Neural cell (in vitro differentiated cells): ENCODE data around the gene ITM2C. TPM values are rescaled to one million over a fixed set of nuclear protein-coding genes. Genes with fewer than 3 reads are reported as not detected.
A peak's percentile ranks its signal among the peaks of the same experiment; 100 is the strongest.

Experiments used
- H2AFZ ChIP-seq: fragments of 200-600, 300-800 bp; sonication (generic), shearing (Covaris generic); 2 replicates; pipeline ENCODE4 v1.6.0; 2014; ENCODE audit warnings: low read depth, mild to moderate bottlenecking, antibody characterized with exemption, low read length, moderate library complexity
- H3F3A ChIP-seq: fragments of 200-600 bp; shearing (Covaris generic); 2 replicates; pipeline ENCODE4 v1.6.1; 2016; ENCODE audit warnings: mild to moderate bottlenecking, moderate library complexity, mixed read lengths, antibody characterized with exemption, low read length; ENCODE audit not compliant: insufficient read depth, poor library complexity, severe bottlenecking
- H3K27ac ChIP-seq: fragments of 200-600, 300-800 bp; sonication (generic), shearing (Covaris generic); 2 replicates; pipeline ENCODE4 v1.5.1; 2014; ENCODE audit warnings: mild to moderate bottlenecking, low read length, moderate library complexity
- H3K27me3 ChIP-seq: fragments of 300-800, 200-600 bp; sonication (generic), shearing (Covaris generic); 2 replicates; pipeline ENCODE4 v1.6.0; 2014; ENCODE audit warnings: mild to moderate bottlenecking, low read depth, low read length, moderate library complexity; ENCODE audit not compliant: insufficient read depth
- H3K36me3 ChIP-seq: fragments of 300-800, 200-600 bp; sonication (generic), shearing (Covaris generic); 2 replicates; pipeline ENCODE4 v1.5.1; 2014; ENCODE audit warnings: mild to moderate bottlenecking, antibody characterized with exemption, low read length, moderate library complexity; ENCODE audit not compliant: insufficient read depth
- H3K4me2 ChIP-seq: fragments of 300-800, 200-600 bp; sonication (generic), shearing (Covaris generic); 2 replicates; pipeline ENCODE4 v1.6.0; 2014; ENCODE audit warnings: mild to moderate bottlenecking, low read length
- H3K4me3 ChIP-seq: fragments of 300-800, 200-600 bp; sonication (generic), shearing (Covaris generic); 2 replicates; pipeline ENCODE4 v1.5.1; 2014; ENCODE audit warnings: mild to moderate bottlenecking, low read length, moderate library complexity
- H3K79me2 ChIP-seq: fragments of 200-600 bp; shearing (Covaris generic); replicated peaks from 2 replicates; pipeline ENCODE4 v1.6.0; 2014; ENCODE audit warnings: mild to moderate bottlenecking, low read length, moderate library complexity; ENCODE audit not compliant: insufficient read depth
- H3K9ac ChIP-seq: fragments of 300-800, 200-600 bp; sonication (generic), shearing (Covaris generic); 2 replicates; pipeline ENCODE4 v1.6.1; 2016; ENCODE audit warnings: mild to moderate bottlenecking, low read length, mixed read lengths
- H3K9me2 ChIP-seq: fragments of 200-600 bp; shearing (Covaris generic); 2 replicates; pipeline ENCODE4 v1.6.1; 2016; ENCODE audit warnings: mild to moderate bottlenecking, low read length, mixed read lengths; ENCODE audit not compliant: insufficient read depth
- H3K9me3 ChIP-seq: fragments of 200-600, 300-800 bp; sonication (generic), shearing (Covaris generic); 2 replicates; pipeline ENCODE4 v1.6.1; 2016; ENCODE audit warnings: mild to moderate bottlenecking, mixed run types, low read length, moderate library complexity, mixed read lengths
- H4K20me1 ChIP-seq: fragments of 200-600 bp; shearing (Covaris generic); 2 replicates; pipeline ENCODE4 v1.6.1; 2016; ENCODE audit warnings: mild to moderate bottlenecking, mixed run types; ENCODE audit not compliant: insufficient read depth
- EP300 ChIP-seq: fragments of 450-650 bp; conservative IDR thresholded peaks from 2 replicates; pipeline ENCODE4 v1.6.1; 2014; ENCODE audit warnings: antibody characterized with exemption, mild to moderate bottlenecking, moderate library complexity; ENCODE audit not compliant: poor library complexity, severe bottlenecking
- EZH2 ChIP-seq: fragments of 200-600, 300-800 bp; shearing (Covaris generic), sonication (generic); IDR thresholded peaks from 2 replicates; pipeline ENCODE4 v1.6.1; 2014; ENCODE audit warnings: antibody characterized with exemption, low read length, borderline replicate concordance, mild to moderate bottlenecking; ENCODE audit not compliant: insufficient read depth, poor library complexity, severe bottlenecking
- MXI1 ChIP-seq: fragments of 450-650 bp; conservative IDR thresholded peaks from 2 replicates; pipeline ENCODE4 v1.6.1; 2014; ENCODE audit warnings: antibody characterized with exemption, mild to moderate bottlenecking; ENCODE audit not compliant: poor library complexity, severe bottlenecking
- POLR2AphosphoS5 ChIP-seq: IDR thresholded peaks from 2 replicates; pipeline ENCODE4 v1.6.1; 2012
- RAD21 ChIP-seq: fragments of 450-650 bp; conservative IDR thresholded peaks from 2 replicates; pipeline ENCODE4 v1.6.1; 2014; ENCODE audit warnings: antibody characterized with exemption, mild to moderate bottlenecking, moderate library complexity
- TAF1 ChIP-seq: IDR thresholded peaks from 2 replicates; pipeline ENCODE4 v1.6.1; 2012; ENCODE audit warnings: low read depth
- polyA plus RNA-seq: library from polyadenylated mRNA; depleted of rRNA; stranded (reverse); fragments of >200 nt; gene quantifications from 2 replicates; pipeline ENCODE4 v1.2.3, GENCODE V29; 2014
- TF ChIP-seq, protein P1 (sequence below): IDR thresholded peaks from 2 replicates; pipeline ENCODE4 v1.6.1; 2012; ENCODE audit warnings: borderline replicate concordance

The ITM2C gene
- polyA plus RNA-seq, 1 donor from 2014 or later: 186 TPM

DNA sequence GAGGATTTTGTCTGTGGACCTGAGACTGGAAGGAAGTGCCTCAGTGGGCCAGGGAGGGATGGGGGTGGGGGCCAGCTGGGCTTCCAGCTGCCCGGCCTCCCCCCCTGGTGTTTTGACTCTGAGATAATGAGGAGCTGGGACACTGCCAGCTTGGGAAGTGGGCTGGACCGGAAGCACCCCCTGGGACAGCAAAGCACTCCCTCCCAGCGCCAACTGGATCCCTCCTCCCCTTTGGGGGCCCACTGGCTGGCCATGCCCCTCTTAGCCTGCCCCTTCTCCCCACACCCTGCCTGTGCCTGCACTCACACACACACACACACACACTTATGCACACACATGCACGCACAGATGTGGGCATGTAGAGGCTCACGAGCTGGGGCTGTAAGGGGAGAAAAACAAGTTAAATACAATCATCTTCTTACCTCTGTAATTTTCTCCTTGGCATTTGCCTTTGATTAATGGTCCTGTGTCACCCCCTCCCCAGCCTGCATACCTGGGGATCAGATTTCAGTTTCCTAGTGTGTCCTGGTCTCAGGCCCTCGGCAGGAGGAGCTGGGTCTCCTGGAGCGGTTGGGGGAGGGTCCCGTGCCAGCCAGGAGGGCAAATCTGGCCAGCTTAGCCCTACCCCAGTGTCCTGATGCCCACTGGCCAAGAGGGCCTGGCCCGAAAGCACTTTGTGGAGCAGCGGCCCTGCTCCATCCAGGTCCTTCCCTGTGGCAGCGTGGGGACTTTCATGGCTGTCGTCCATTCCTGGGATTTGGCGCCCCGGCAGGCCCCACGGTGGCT, 3.6 kb downstream of the ITM2C start:
- Histone ChIP-seq H3K27ac (peak overlapping the region; percentile 52), H3K4me2 (peak overlapping the region; percentile 56), H3F3A (no peaks in the 10 kb centered on the region), H3K9me2 (no peaks in the 10 kb centered on the region), H3K9ac (peak overlapping the region; percentile 60), H3K36me3 (no peaks in the 10 kb centered on the region), H3K79me2 (peaks cover 70% of the 10 kb centered on the region), H3K27me3 (no peaks in the 10 kb centered on the region), H2AFZ (no peak overlapping the region), H3K4me3 (peak overlapping the region; percentile 55), H3K9me3 (no peaks in the 10 kb centered on the region), H4K20me1 (no peaks in the 10 kb centered on the region)
- TF ChIP-seq EZH2: no peak
- no peak for TF ChIP-seq POLR2AphosphoS5
- no peak for TF ChIP-seq RAD21
- TF ChIP-seq TAF1: no peak
- no peak for TF ChIP-seq MXI1
- TF ChIP-seq EP300: no peak
- TF ChIP-seq, protein P1, sequence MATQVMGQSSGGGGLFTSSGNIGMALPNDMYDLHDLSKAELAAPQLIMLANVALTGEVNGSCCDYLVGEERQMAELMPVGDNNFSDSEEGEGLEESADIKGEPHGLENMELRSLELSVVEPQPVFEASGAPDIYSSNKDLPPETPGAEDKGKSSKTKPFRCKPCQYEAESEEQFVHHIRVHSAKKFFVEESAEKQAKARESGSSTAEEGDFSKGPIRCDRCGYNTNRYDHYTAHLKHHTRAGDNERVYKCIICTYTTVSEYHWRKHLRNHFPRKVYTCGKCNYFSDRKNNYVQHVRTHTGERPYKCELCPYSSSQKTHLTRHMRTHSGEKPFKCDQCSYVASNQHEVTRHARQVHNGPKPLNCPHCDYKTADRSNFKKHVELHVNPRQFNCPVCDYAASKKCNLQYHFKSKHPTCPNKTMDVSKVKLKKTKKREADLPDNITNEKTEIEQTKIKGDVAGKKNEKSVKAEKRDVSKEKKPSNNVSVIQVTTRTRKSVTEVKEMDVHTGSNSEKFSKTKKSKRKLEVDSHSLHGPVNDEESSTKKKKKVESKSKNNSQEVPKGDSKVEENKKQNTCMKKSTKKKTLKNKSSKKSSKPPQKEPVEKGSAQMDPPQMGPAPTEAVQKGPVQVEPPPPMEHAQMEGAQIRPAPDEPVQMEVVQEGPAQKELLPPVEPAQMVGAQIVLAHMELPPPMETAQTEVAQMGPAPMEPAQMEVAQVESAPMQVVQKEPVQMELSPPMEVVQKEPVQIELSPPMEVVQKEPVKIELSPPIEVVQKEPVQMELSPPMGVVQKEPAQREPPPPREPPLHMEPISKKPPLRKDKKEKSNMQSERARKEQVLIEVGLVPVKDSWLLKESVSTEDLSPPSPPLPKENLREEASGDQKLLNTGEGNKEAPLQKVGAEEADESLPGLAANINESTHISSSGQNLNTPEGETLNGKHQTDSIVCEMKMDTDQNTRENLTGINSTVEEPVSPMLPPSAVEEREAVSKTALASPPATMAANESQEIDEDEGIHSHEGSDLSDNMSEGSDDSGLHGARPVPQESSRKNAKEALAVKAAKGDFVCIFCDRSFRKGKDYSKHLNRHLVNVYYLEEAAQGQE: no peak

- Histone ChIP-seq H3K9ac (peak overlapping the region; percentile 60), H3K9me3 (no peaks in the 10 kb centered on the region), H3K4me2 (peak overlapping the region; percentile 56), H3K79me2 (peaks cover 70% of the 10 kb centered on the region), H2AFZ (no peak overlapping the region), H4K20me1 (no peaks in the 10 kb centered on the region), H3K36me3 (no peaks in the 10 kb centered on the region), H3F3A (no peaks in the 10 kb centered on the region), H3K9me2 (no peaks in the 10 kb centered on the region), H3K4me3 (peak overlapping the region; percentile 55), H3K27ac (peak overlapping the region; percentile 52), H3K27me3 (no peaks in the 10 kb centered on the region)
- no peak for TF ChIP-seq RAD21
- TF ChIP-seq MXI1: no peak
Observed at GRCh38 chr2:230868947-230869913, 4.5 kb downstream of the ITM2C start.
